ENCODE measurements around the gene LST1.
"Not testable (repeated sequence)": the region's sequence is repeated elsewhere in the genome, so short reads cannot be mapped to it uniquely, and the experiment has no call there.

LST1 gene

GRCh38 chr6:31586008-31586407, at the start of gene LST1:
TSS of gene LST1 (plus strand) at chr6:31586277. CDS start at chr6:31587300, 1,023 bp downstream.
- H3K27ac Mint-ChIP-seq, result peak within 1 kb of the TSS; percentile 93
- H3K4me1 Mint-ChIP-seq (ENCODE audit: low read depth), result peaks cover 78% of the 10 kb centered on the region
- H3K36me3 Mint-ChIP-seq (ENCODE audit: low read depth), result peaks cover 9% of the 10 kb centered on the region
- H3K9me3 Mint-ChIP-seq, result no peaks in the 10 kb centered on the region
- H3K4me3 Mint-ChIP-seq, result peak within 1 kb of the TSS; percentile 78
- no peaks in the 10 kb centered on the region for H3K27me3 Mint-ChIP-seq

- Mint-ChIP-seq H3K9me3 (no peaks in the 10 kb centered on the region), H3K36me3 (ENCODE audit: low read depth) (peaks cover 69% of the 10 kb centered on the region), H3K27ac (peak overlapping the region; percentile 97), H3K4me3 (peak overlapping the region; percentile 86), H3K27me3 (no peaks in the 10 kb centered on the region), H3K4me1 (ENCODE audit: low read depth) (peaks cover 70% of the 10 kb centered on the region)
These were observed 47.2 kb upstream of the LST1 start for GRCh38 chr6:31538805-31539400.

GRCh38 chr6:31540640-31541039, 45.4 kb upstream of the LST1 start:
- no peaks in the 10 kb centered on the region for H3K9me3 Mint-ChIP-seq
- peaks cover 63% of the 10 kb centered on the region for H3K4me1 Mint-ChIP-seq (ENCODE audit: low read depth)
- no peaks in the 10 kb centered on the region for H3K27me3 Mint-ChIP-seq
- peaks cover 52% of the 10 kb centered on the region for H3K36me3 Mint-ChIP-seq (ENCODE audit: low read depth)
- peak overlapping the region; percentile 97 for H3K27ac Mint-ChIP-seq
- H3K4me3 Mint-ChIP-seq, result peak overlapping the region; percentile 86

- Mint-ChIP-seq H3K9me3 (no peaks in the 10 kb centered on the region), H3K4me3 (peak overlapping the region; percentile 86), H3K27ac (peak overlapping the region; percentile 97), H3K4me1 (ENCODE audit: low read depth) (peaks cover 63% of the 10 kb centered on the region), H3K27me3 (no peaks in the 10 kb centered on the region), H3K36me3 (ENCODE audit: low read depth) (peaks cover 47% of the 10 kb centered on the region)
These were observed 44.9 kb upstream of the LST1 start for GRCh38 chr6:31541059-31541657.

- H3K27ac Mint-ChIP-seq, result peak within 1 kb of the TSS; percentile 97
- H3K4me1 Mint-ChIP-seq (ENCODE audit: low read depth), result peaks cover 63% of the 10 kb centered on the region
- peaks cover 40% of the 10 kb centered on the region for H3K36me3 Mint-ChIP-seq (ENCODE audit: low read depth)
- no peaks in the 10 kb centered on the region for H3K9me3 Mint-ChIP-seq
- peak within 1 kb of the TSS; percentile 86 for H3K4me3 Mint-ChIP-seq
- no peaks in the 10 kb centered on the region for H3K27me3 Mint-ChIP-seq
These were observed 44.2 kb upstream of the LST1 start, which contains the start of gene DDX39B for GRCh38 chr6:31541658-31542521. TSS of gene DDX39B (minus strand) at chr6:31542003. CDS start at chr6:31540532, 1,471 bp downstream.

- Mint-ChIP-seq H3K27me3 (no peaks in the 10 kb centered on the region), H3K4me1 (ENCODE audit: low read depth) (peaks cover 69% of the 10 kb centered on the region), H3K36me3 (ENCODE audit: low read depth) (peaks cover 32% of the 10 kb centered on the region), H3K9me3 (no peaks in the 10 kb centered on the region), H3K27ac (no peak overlapping the region), H3K4me3 (no peak overlapping the region)
These were observed 42.4 kb upstream of the LST1 start for GRCh38 chr6:31543639-31544038.

- Mint-ChIP-seq H3K27ac (no peak overlapping the region), H3K9me3 (no peaks in the 10 kb centered on the region), H3K4me1 (ENCODE audit: low read depth) (peaks cover 69% of the 10 kb centered on the region), H3K4me3 (no peak overlapping the region), H3K36me3 (ENCODE audit: low read depth) (peaks cover 29% of the 10 kb centered on the region), H3K27me3 (no peaks in the 10 kb centered on the region)
These were observed 41.4 kb upstream of the LST1 start for GRCh38 chr6:31544676-31545075.

GRCh38 chr6:31545291-31545690, 40.8 kb upstream of the LST1 start:
- peaks cover 66% of the 10 kb centered on the region for H3K4me1 Mint-ChIP-seq (ENCODE audit: low read depth)
- H3K4me3 Mint-ChIP-seq, result no peak overlapping the region
- no peak overlapping the region for H3K27ac Mint-ChIP-seq

GRCh38 chr6:31546339-31546957, 39.6 kb upstream of the LST1 start, which contains the start of gene ATP6V1G2:
TSS of gene ATP6V1G2 (minus strand) at chr6:31546608. CDS start at chr6:31546559, 49 bp downstream.
- H3K27me3 Mint-ChIP-seq, result no peaks in the 10 kb centered on the region
- peak within 1 kb of the TSS; percentile 90 for H3K27ac Mint-ChIP-seq
- H3K9me3 Mint-ChIP-seq, result no peaks in the 10 kb centered on the region
- H3K4me1 Mint-ChIP-seq (ENCODE audit: low read depth), result peaks cover 68% of the 10 kb centered on the region
- H3K36me3 Mint-ChIP-seq (ENCODE audit: low read depth), result peaks cover 13% of the 10 kb centered on the region
- peak within 1 kb of the TSS; percentile 85 for H3K4me3 Mint-ChIP-seq

More at GRCh38 chr6:31545291-31545690, 40.8 kb upstream of the LST1 start:
- H3K27me3 Mint-ChIP-seq, result no peaks in the 10 kb centered on the region
- peaks cover 24% of the 10 kb centered on the region for H3K36me3 Mint-ChIP-seq (ENCODE audit: low read depth)
- no peaks in the 10 kb centered on the region for H3K9me3 Mint-ChIP-seq

- peaks cover 71% of the 10 kb centered on the region for H3K4me1 Mint-ChIP-seq (ENCODE audit: low read depth)
- peak within 1 kb of the TSS; percentile 90 for H3K27ac Mint-ChIP-seq
- peak within 1 kb of the TSS; percentile 85 for H3K4me3 Mint-ChIP-seq
- no peaks in the 10 kb centered on the region for H3K27me3 Mint-ChIP-seq
- H3K9me3 Mint-ChIP-seq, result no peaks in the 10 kb centered on the region
- peaks cover 13% of the 10 kb centered on the region for H3K36me3 Mint-ChIP-seq (ENCODE audit: low read depth)
These were observed 38.9 kb upstream of the LST1 start, which contains the start of gene NFKBIL1 for GRCh38 chr6:31546958-31547726. TSS of gene NFKBIL1 (plus strand) at chr6:31547608. CDS start at chr6:31547695, 87 bp downstream.

- H3K4me1 Mint-ChIP-seq (ENCODE audit: low read depth), result peaks cover 69% of the 10 kb centered on the region
- H3K27me3 Mint-ChIP-seq, result no peaks in the 10 kb centered on the region
- peak overlapping the region; percentile 85 for H3K4me3 Mint-ChIP-seq
- H3K36me3 Mint-ChIP-seq (ENCODE audit: low read depth), result peaks cover 20% of the 10 kb centered on the region
- H3K27ac Mint-ChIP-seq, result peak overlapping the region; percentile 90
- no peaks in the 10 kb centered on the region for H3K9me3 Mint-ChIP-seq
These were observed 38.1 kb upstream of the LST1 start for GRCh38 chr6:31547727-31548543.

- Mint-ChIP-seq H3K9me3 (no peaks in the 10 kb centered on the region), H3K27me3 (no peaks in the 10 kb centered on the region), H3K36me3 (ENCODE audit: low read depth) (peaks cover 25% of the 10 kb centered on the region), H3K4me1 (ENCODE audit: low read depth) (peaks cover 67% of the 10 kb centered on the region), H3K4me3 (peak overlapping the region; percentile 85), H3K27ac (peak overlapping the region; percentile 61)
These were observed 37.6 kb upstream of the LST1 start for GRCh38 chr6:31548544-31548873.

GRCh38 chr6:31551371-31551770, 34.7 kb upstream of the LST1 start:
- peak overlapping the region; percentile 41 for H3K4me3 Mint-ChIP-seq
- H3K9me3 Mint-ChIP-seq, H3K27ac Mint-ChIP-seq, H3K27me3 Mint-ChIP-seq: not testable (repeated sequence)
- H3K36me3 Mint-ChIP-seq (ENCODE audit: low read depth), result peaks cover 30% of the 10 kb centered on the region
- H3K4me1 Mint-ChIP-seq (ENCODE audit: low read depth), result peaks cover 75% of the 10 kb centered on the region

Data from stimulated activated naive CD8-positive, alpha-beta T cell treated with anti-CD3 and anti-CD28 coated beads, Interleukin-15, Interleukin-2, amounts not matched to agents 100 ng/mL and 50 ng/mL, for 24 hours (primary cell).